22Rv1 (cell line): Measurements from ENCODE around the gene WDR1.

Experiments
- CTCF ChIP-seq: fragments of 450-650 bp; IDR thresholded peaks from 2 replicates; pipeline ENCODE4 v1.5.1; 2017; ENCODE audit warnings: mild to moderate bottlenecking
- ZFX ChIP-seq: fragments of 450-650 bp; IDR thresholded peaks from 2 replicates; pipeline ENCODE4 v1.6.1; 2017; ENCODE audit warnings: antibody characterized with exemption, borderline replicate concordance

GRCh38 chr4:10026485-10026884 is 90.1 kb downstream of the WDR1 start:
- no peak for TF ChIP-seq CTCF
- TF ChIP-seq ZFX: no peak
